GM12873 (cell line): ENCODE measurements around the gene ZKSCAN8.
A peak's percentile ranks its signal among the peaks of the same experiment; 100 is the strongest.

Experiments
- CTCF ChIP-seq: IDR thresholded peaks from 2 replicates; pipeline ENCODE4 v1.5.1; 2012; ENCODE audit warnings: low read depth, mild to moderate bottlenecking, moderate library complexity, low read length, control low read depth; ENCODE audit not compliant: insufficient read depth; ENCODE audit errors: missing control alignments

Gene ZKSCAN8

GRCh38 chr6:28118217-28118616, 23.5 kb upstream of the ZKSCAN8 start:
- TF ChIP-seq CTCF, result no peak

- no peak for TF ChIP-seq CTCF
These were observed 19.8 kb upstream of the ZKSCAN8 start for GRCh38 chr6:28121876-28122275.

GRCh38 chr6:28124350-28124970, 17.2 kb upstream of the ZKSCAN8 start, which contains the start of gene ZSCAN16:
TSS of gene ZSCAN16 (plus strand) at chr6:28124609. CDS start at chr6:28125444, 835 bp downstream.
- TF ChIP-seq CTCF, result no peak

GRCh38 chr6:28124971-28125353, 16.7 kb upstream of the ZKSCAN8 start:
- TF ChIP-seq CTCF, result no peak

GRCh38 chr6:28125401-28125800, 16.3 kb upstream of the ZKSCAN8 start:
- no peak for TF ChIP-seq CTCF

- peak; percentile 56 for TF ChIP-seq CTCF
These were observed 7.7 kb upstream of the ZKSCAN8 start for GRCh38 chr6:28134015-28134414.

- no peak for TF ChIP-seq CTCF
These were observed 7.0 kb upstream of the ZKSCAN8 start for GRCh38 chr6:28134716-28135115.

GRCh38 chr6:28135393-28135792, 6.3 kb upstream of the ZKSCAN8 start:
- no peak for TF ChIP-seq CTCF
